Bronchial epithelial cell (primary cell): ENCODE data around the gene CA5A. TPM values are rescaled to one million over a fixed set of nuclear protein-coding genes. Genes with fewer than 3 reads are reported as not detected.

Experiments used
- DNase-seq: peaks from one replicate; pipeline ENCODE4 v3.0.0-alpha.2; 2010; ENCODE audit warnings: low read depth
- FAIRE-seq: peaks from 2 replicates; lab custom pipeline; 2011; peaks lifted over from hg19 to GRCh38; lab: Jason Lieb, UNC
- H3K27me3 ChIP-seq: 2 replicates; pipeline ENCODE4 v1.5.1; 2011; ENCODE audit warnings: low read length; ENCODE audit not compliant: control insufficient read depth, insufficient read depth
- H3K36me3 ChIP-seq: 2 replicates; pipeline ENCODE4 v1.5.1; 2011; ENCODE audit warnings: low read length; ENCODE audit not compliant: control insufficient read depth, insufficient read depth
- H3K4me3 ChIP-seq: 2 replicates; pipeline ENCODE4 v1.5.1; 2011; ENCODE audit warnings: mild to moderate bottlenecking, low read depth, low read length, control low read depth
- total RNA-seq: library from RNA; depleted of rRNA; stranded (reverse); fragments of >200 nt; gene quantifications from 2 replicates; pipeline ENCODE4 v1.2.1, GENCODE V29; 2014
- TF ChIP-seq, protein P1 (sequence below): IDR thresholded peaks from 2 replicates; pipeline ENCODE4 v1.5.1; 2011; ENCODE audit warnings: mild to moderate bottlenecking, moderate library complexity, low read length, control low read depth, inconsistent platforms; ENCODE audit not compliant: insufficient read depth, severe bottlenecking

The CA5A gene
- total RNA-seq, 1 donor from 2014 or later: not detected

DNA sequence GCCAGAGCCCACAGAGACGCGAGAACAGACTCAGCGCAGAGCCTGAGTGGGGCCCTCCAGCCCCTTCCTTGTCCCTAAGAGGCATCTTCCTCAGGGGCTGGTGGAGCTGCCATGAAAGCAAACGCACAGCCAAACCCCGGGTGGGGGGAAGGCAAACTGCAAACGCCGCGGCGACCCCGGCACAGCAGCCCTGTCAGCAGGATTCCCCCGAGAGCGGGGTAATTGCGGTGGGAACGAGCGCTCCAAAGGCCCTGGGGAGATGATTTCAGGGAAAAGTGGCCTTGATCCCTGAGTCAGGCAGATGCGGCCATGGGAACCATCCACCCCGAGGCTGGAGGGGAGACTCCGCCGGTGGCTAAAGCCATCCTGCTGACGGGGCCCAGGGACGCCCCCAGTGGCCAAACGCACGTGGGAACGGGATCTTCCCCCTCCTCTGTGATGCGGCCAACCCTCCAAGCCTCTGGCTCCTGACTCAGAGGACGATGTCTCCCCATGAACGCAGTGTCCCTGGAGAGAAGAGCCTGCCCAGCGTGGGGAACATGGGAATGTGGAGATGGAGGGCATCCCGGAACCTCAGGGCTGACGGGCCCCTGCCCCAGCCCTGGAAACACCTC lies 92.1 kb downstream of the CA5A start:
- no peak overlapping the region for H3K4me3 ChIP-seq
- peaks cover 84% of the 10 kb centered on the region for H3K36me3 ChIP-seq
- no peaks in the 10 kb centered on the region for H3K27me3 ChIP-seq
- TF ChIP-seq, protein P1, sequence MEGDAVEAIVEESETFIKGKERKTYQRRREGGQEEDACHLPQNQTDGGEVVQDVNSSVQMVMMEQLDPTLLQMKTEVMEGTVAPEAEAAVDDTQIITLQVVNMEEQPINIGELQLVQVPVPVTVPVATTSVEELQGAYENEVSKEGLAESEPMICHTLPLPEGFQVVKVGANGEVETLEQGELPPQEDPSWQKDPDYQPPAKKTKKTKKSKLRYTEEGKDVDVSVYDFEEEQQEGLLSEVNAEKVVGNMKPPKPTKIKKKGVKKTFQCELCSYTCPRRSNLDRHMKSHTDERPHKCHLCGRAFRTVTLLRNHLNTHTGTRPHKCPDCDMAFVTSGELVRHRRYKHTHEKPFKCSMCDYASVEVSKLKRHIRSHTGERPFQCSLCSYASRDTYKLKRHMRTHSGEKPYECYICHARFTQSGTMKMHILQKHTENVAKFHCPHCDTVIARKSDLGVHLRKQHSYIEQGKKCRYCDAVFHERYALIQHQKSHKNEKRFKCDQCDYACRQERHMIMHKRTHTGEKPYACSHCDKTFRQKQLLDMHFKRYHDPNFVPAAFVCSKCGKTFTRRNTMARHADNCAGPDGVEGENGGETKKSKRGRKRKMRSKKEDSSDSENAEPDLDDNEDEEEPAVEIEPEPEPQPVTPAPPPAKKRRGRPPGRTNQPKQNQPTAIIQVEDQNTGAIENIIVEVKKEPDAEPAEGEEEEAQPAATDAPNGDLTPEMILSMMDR: no peak
- DNase-seq (no peak), FAIRE-seq (no peak)

DNA sequence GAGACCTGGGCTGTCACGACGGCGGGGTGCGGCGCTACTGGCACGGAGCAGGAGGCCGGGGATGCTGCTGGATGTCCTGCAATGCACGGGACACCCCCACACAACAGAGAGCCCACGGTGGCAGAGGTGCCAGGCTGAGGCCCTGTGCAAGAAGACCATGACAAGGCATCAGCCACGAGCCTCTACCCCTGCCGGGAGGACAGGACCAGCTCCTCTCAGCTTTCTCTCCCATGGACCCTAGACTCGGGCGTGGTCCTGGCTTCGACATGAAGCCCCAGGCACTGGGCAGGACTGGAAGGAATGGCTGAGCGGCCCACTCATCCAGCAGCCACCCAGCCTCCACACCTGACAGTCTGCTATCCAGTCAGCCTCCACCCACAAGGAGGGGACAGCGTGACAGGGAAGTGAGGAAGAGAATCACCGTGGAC lies 92.6 kb downstream of the CA5A start:
- no peak for DNase-seq
- TF ChIP-seq, protein P1: no peak
- Histone ChIP-seq H3K36me3 (peaks cover 85% of the 10 kb centered on the region), H3K27me3 (no peaks in the 10 kb centered on the region), H3K4me3 (no peak overlapping the region)
- FAIRE-seq: no peak

DNA sequence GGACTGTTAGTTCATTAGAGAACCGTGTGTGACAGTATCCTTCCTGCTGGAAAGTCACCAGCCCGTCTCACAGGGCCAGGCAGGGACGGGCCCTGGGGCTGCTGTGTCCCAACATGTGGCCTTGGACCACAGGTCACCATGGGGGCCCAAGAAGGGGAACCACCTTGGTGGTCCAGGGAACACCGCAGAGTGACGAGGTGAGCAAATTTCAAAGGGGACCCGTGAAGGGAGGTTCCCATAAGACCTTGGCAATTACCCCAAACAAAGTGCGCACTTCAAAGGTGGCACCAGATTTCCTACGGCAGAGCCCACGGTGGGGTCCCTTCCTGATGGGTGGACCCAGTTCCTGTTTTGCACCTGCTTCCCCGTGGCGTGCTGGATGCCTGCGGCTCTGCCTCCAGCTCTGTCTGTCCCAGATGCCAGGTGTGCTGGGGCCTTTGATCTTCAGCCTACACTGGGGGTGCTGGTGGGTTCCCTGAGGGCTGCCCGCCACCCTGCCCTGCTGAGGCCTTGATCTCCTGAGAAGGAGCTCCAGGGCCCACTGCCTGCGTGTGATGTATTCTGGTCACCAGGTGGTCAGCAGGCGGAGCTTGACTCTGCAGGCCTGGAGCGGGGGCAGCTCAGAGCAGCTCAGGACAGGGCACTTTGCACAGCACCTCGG lies 94.0 kb downstream of the CA5A start:
- Histone ChIP-seq H3K4me3 (no peak overlapping the region), H3K36me3 (peaks cover 85% of the 10 kb centered on the region), H3K27me3 (no peaks in the 10 kb centered on the region)
- DNase-seq (no peak), FAIRE-seq (peak; percentile 50)
- TF ChIP-seq, protein P1: no peak

DNA sequence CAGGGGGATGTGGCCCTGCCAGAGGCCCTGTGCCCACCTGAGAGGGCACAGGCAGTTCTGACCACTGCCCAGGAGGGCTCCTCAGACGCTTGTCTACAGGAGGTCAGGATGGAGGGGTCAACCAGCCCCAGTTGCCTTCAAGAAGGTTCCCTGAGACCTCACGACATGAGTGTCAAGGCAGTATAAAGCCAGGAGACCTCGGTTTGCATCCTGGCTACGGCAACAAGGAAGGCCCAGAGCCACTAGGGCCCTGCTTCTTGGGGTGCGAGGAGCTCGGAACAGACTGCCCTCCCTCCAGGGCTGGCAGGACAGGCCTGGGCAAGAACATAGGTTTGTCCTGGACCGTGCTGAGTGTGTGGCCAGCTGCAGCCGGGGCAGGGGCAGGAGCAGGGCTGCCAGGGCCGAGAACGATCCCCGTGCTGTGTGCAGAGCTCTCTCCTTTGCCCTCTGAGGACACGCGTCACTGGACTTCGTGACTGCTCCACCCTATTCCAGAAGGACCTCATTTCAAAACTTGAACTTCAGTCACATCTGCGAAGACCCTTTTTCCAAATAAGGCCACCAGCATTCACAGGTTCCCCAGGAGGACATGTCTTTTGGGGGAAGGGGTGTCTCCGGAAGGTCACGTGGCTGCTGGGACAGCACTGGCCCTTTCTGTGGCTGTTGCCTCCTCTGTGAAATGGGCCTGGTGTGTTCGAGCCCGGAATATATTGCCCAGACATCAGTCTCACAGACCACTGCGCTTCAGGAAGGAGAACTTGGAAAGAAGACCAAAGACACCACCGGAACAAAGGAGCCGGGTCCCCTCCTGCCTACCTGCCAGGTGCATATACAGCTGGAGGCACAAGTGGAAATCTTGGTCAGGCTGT lies 94.8 kb downstream of the CA5A start:
- TF ChIP-seq, protein P1: no peak
- FAIRE-seq: no peak
- DNase-seq: no peak
- H3K27me3 ChIP-seq: no peaks in the 10 kb centered on the region
- no peak overlapping the region for H3K4me3 ChIP-seq
- H3K36me3 ChIP-seq: peaks cover 85% of the 10 kb centered on the region

DNA sequence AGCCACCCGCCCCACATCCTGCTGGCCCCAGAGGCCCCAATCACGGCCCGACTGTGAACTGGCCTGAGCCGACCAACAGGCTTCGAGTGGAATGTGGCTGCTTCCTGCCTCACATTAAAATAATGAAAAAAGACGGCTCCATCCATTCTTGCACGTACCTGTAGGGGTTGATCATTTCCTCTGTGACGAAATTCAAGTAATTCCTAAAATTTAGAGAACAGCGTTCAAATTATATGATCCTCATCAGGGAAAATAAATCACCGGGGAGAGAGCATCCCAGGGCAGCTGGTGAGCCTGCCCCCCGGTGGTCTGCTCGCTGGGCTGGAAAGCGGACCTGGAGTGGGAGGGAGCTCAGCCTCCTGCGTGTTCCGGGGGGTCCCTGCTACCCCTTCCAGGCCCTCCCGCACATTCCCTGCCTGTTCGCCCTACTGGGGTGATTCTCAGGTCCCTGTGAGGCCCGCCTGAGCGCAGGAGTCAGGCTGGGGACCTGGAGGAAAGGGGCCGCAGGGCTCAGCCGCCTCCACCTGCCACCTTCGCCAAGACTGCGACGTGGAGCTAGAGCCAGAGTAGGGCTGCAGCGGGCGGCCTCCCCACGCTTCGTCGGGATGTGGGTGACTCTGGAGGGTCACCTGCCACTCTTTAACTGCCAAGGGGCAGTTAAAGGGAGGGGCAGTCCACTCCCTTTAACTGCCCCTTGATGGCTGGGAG lies 95.9 kb downstream of the CA5A start:
- FAIRE-seq (no peak), DNase-seq (no peak)
- H3K36me3 ChIP-seq: peaks cover 89% of the 10 kb centered on the region
- H3K4me3 ChIP-seq: no peak overlapping the region
- H3K27me3 ChIP-seq: no peaks in the 10 kb centered on the region
- TF ChIP-seq, protein P1: no peak
